SK-N-SH (cell line): ENCODE measurements around the gene RSAD2. TPM values are rescaled to one million over a fixed set of nuclear protein-coding genes. Genes with fewer than 3 reads are reported as not detected.

Source experiments
- CTCF ChIA-PET: fragments of 300-600, 350-600 bp; formaldehyde crosslinking; extraction: SDS; loops from one replicate; lab custom pipeline; 2021; lab: Yijun Ruan, JAX
- POLR2A ChIA-PET: fragments of 350-600 bp; sonication (Branson Sonifier 250); formaldehyde crosslinking; extraction: SDS; loops from one replicate; lab custom pipeline; 2020; ENCODE audit warnings: antibody characterized with exemption, inconsistent platforms; lab: Yijun Ruan, JAX
- DNase-seq: peaks from one replicate; pipeline ENCODE4 v3.0.0; 2012
- H2AFZ ChIP-seq: fragments of 200-600 bp; sonication (generic); 2 replicates; pipeline ENCODE4 v1.8.1; 2016; ENCODE audit warnings: antibody characterized with exemption, mild to moderate bottlenecking, low read depth
- H3F3A ChIP-seq: fragments of 200-600 bp; sonication (generic); replicated peaks from 2 replicates; pipeline ENCODE3; 2016; ENCODE audit warnings: antibody characterized with exemption, mild to moderate bottlenecking; ENCODE audit not compliant: insufficient read depth
- H3K27ac ChIP-seq, 2 experiments: fragments of 200-500 bp in 1 of 2; fragments of 200-600 bp in 1 of 2; sonication (Bioruptor generic) in 1 of 2; sonication (generic), shearing (Covaris generic) in 1 of 2; 2 replicates each; pipeline versions ENCODE4 v1.5.1 to v1.6.1; 2014 to 2016; ENCODE audit warnings: low read depth in 2 of 2, inconsistent platforms in 1 of 2, low read length in 1 of 2, mild to moderate bottlenecking in 1 of 2, mixed read lengths in 1 of 2
- H3K27me3 ChIP-seq: fragments of 200-600 bp; sonication (generic), shearing (Covaris generic); 2 replicates; pipeline ENCODE4 v1.6.1; 2016; ENCODE audit warnings: mixed run types; ENCODE audit not compliant: insufficient read depth
- H3K36me3 ChIP-seq, 2 experiments: fragments of 200-500 bp in 1 of 2; fragments of 200-600 bp in 1 of 2; sonication (Bioruptor generic) in 1 of 2; sonication (generic) in 1 of 2; replicated peaks in 1 of 2; 2 replicates each; pipeline versions ENCODE3 to v1.5.1; 2014 to 2016; ENCODE audit warnings: low read length in 1 of 2, mild to moderate bottlenecking in 1 of 2; ENCODE audit not compliant: insufficient read depth in 2 of 2, control insufficient read depth in 1 of 2
- H3K4me1 ChIP-seq, 2 experiments: fragments of 200-500 bp in 1 of 2; fragments of 200-600 bp in 1 of 2; sonication (Bioruptor generic) in 1 of 2; sonication (generic), shearing (Covaris generic) in 1 of 2; 2 replicates each; pipeline versions ENCODE4 v1.5.1 to v1.6.1; 2014 to 2016; ENCODE audit warnings: low read depth in 1 of 2, low read length in 1 of 2, mixed run types in 1 of 2; ENCODE audit not compliant: insufficient read depth in 2 of 2, control insufficient read depth in 1 of 2
- H3K4me2 ChIP-seq: fragments of 200-600 bp; sonication (generic), shearing (Covaris generic); 2 replicates; pipeline ENCODE4 v1.6.1; 2017; ENCODE audit warnings: mixed run types
- H3K4me3 ChIP-seq, 2 experiments: fragments of 200-500 bp in 1 of 2; fragments of 200-600 bp in 1 of 2; sonication (Bioruptor generic) in 1 of 2; sonication (generic), shearing (Covaris generic) in 1 of 2; 2 replicates each; pipeline versions ENCODE4 v1.5.1 to v1.8.1; 2014 to 2016; ENCODE audit warnings: low read depth in 2 of 2, inconsistent platforms in 1 of 2, low read length in 1 of 2, mild to moderate bottlenecking in 1 of 2, mixed read lengths in 1 of 2, moderate library complexity in 1 of 2
- H3K79me2 ChIP-seq: fragments of 200-600 bp; sonication (generic); 2 replicates; pipeline ENCODE4 v1.8.1; 2017; ENCODE audit warnings: mild to moderate bottlenecking; ENCODE audit not compliant: insufficient read depth
- H3K9ac ChIP-seq: fragments of 200-600 bp; sonication (generic); 2 replicates; pipeline ENCODE4 v1.6.1; 2017; ENCODE audit warnings: mixed run types
- H3K9me2 ChIP-seq: fragments of 200-600 bp; sonication (generic); 2 replicates; pipeline ENCODE4 v1.6.1; 2017; ENCODE audit warnings: mixed run types
- H3K9me3 ChIP-seq: fragments of 200-600 bp; sonication (generic); 2 replicates; pipeline ENCODE4 v1.6.1; 2017; ENCODE audit warnings: mixed run types, mild to moderate bottlenecking, moderate library complexity
- H4K20me1 ChIP-seq: fragments of 200-600 bp; sonication (generic); 2 replicates; pipeline ENCODE4 v1.6.1; 2017; ENCODE audit warnings: mild to moderate bottlenecking, mixed run types; ENCODE audit not compliant: insufficient read depth
- FOSL2 ChIP-seq: IDR thresholded peaks from 2 replicates; pipeline ENCODE4 v1.4.0; 2012; ENCODE audit warnings: low read depth, mild to moderate bottlenecking, moderate library complexity, borderline replicate concordance
- GATA2 ChIP-seq: sonication (generic); formaldehyde crosslinking; IDR thresholded peaks from 2 replicates; pipeline ENCODE4 v1.5.0; 2020; ENCODE audit warnings: mild to moderate bottlenecking, missing genetic modification reagents
- JUND ChIP-seq: IDR thresholded peaks from 2 replicates; pipeline ENCODE4 v1.4.0; 2012
- MXI1 ChIP-seq: IDR thresholded peaks from 2 replicates; pipeline ENCODE4 v1.6.1; 2012; ENCODE audit warnings: mild to moderate bottlenecking, low read depth, low read length, improper control_type of control experiment
- NFIC ChIP-seq: IDR thresholded peaks from 2 replicates; pipeline ENCODE4 v1.4.0; 2012; ENCODE audit warnings: borderline replicate concordance
- POLR2AphosphoS5 ChIP-seq: IDR thresholded peaks from 2 replicates; pipeline ENCODE4 v1.6.1; 2012; ENCODE audit warnings: low read depth, low read length
- RCOR1 ChIP-seq: fragments of 150-350 bp; IDR thresholded peaks from 2 replicates; pipeline ENCODE4 v1.6.1; 2017; ENCODE audit warnings: antibody characterized with exemption, low read length
- SIN3A ChIP-seq: IDR thresholded peaks from 2 replicates; pipeline ENCODE4 v1.6.1; 2012; ENCODE audit warnings: low read depth, mild to moderate bottlenecking, low read length, moderate library complexity, borderline replicate concordance
- SMC3 ChIP-seq: IDR thresholded peaks from 2 replicates; pipeline ENCODE4 v1.6.1; 2012; ENCODE audit warnings: low read depth, low read length, improper control_type of control experiment
- TAF1 ChIP-seq: IDR thresholded peaks from 2 replicates; pipeline ENCODE4 v1.6.1; 2012; ENCODE audit warnings: low read depth, mild to moderate bottlenecking, low read length, moderate library complexity, borderline replicate concordance
- YY1 ChIP-seq: IDR thresholded peaks from 2 replicates; pipeline ENCODE4 v1.4.0; 2012; ENCODE audit warnings: low read depth, mild to moderate bottlenecking
- WGBS: methylation state at CpG from one replicate; pipeline ENCODE4 v1.1.6; 2017; ENCODE audit warnings: low lambda C conversion rate; 5-methylcytosine and 5-hydroxymethylcytosine counted together
- polyA plus RNA-seq, 3 experiments: library from polyadenylated mRNA; depleted of rRNA; stranded (reverse); fragments of >200 nt; gene quantifications; 2 replicates each; pipeline ENCODE4 v1.2.3, GENCODE V29; 2012
- TF ChIP-seq, protein P1 (sequence below): IDR thresholded peaks from 2 replicates; pipeline ENCODE4 v1.4.0; 2012; ENCODE audit warnings: low read depth, borderline replicate concordance
- TF ChIP-seq, protein P2 (sequence below): fragments of 200-600 bp; sonication (generic); IDR thresholded peaks from 2 replicates; pipeline ENCODE4 v1.6.1; 2017; ENCODE audit warnings: antibody characterized with exemption, mild to moderate bottlenecking, moderate library complexity

The RSAD2 gene
- polyA plus RNA-seq, 1 of the 3 experiments (the other 2 are of a cell fraction): 0.35 TPM

DNA sequence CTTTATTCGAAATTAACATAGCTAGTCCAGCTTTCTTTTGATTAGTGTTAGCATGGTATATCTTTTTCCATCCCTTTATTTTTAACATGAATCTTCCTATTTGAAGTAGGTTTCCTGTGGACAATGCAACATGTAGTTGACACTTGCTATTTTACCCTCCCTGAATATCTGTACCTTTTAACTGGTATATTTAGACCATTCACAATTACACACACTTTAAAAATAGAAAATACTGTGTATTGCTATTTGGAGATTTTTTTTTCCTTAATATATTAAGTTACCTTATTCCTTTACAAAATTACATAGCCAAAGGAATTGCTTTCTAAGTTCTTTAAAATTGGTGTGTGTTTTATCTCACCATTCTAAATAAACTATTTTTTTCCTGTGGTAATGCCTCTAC, 54.6 kb downstream of the RSAD2 start (continued):
- TF ChIP-seq SIN3A (no peak), JUND (no peak), YY1 (no peak), SMC3 (no peak)
- TF ChIP-seq, protein P1, sequence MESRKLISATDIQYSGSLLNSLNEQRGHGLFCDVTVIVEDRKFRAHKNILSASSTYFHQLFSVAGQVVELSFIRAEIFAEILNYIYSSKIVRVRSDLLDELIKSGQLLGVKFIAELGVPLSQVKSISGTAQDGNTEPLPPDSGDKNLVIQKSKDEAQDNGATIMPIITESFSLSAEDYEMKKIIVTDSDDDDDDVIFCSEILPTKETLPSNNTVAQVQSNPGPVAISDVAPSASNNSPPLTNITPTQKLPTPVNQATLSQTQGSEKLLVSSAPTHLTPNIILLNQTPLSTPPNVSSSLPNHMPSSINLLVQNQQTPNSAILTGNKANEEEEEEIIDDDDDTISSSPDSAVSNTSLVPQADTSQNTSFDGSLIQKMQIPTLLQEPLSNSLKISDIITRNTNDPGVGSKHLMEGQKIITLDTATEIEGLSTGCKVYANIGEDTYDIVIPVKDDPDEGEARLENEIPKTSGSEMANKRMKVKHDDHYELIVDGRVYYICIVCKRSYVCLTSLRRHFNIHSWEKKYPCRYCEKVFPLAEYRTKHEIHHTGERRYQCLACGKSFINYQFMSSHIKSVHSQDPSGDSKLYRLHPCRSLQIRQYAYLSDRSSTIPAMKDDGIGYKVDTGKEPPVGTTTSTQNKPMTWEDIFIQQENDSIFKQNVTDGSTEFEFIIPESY: no peak

DNA sequence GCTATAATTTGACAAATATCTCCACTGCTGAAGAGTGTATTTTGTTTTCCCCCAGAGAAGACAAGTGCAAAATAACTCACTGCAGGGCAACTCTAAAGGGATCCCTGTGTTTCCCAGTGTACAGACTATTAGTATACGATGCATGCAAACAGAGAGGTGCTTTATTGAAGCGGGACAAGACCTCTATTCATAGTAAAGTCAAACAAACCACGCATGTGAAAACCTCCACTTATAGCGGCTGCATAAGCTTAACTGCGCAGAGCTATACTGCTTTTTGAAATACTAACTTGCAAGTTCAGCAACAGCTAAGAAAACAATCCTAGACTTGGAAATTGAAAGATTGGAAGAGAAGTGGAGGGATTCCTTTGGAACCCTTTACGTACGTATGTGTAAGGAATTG, 55.3 kb downstream of the RSAD2 start:
- Histone ChIP-seq H4K20me1 (peaks cover 23% of the 10 kb centered on the region), H3K27me3 (no peaks in the 10 kb centered on the region), H3K4me1 (peaks cover 0 to 35% of the 10 kb centered on the region in 2 experiments; a peak in 2 of 4 replicates), H3K79me2 (peaks cover 72% of the 10 kb centered on the region), H2AFZ (no peak overlapping the region), H3K9ac (no peak overlapping the region), H3F3A (no peaks in the 10 kb centered on the region), H3K27ac (no peak overlapping the region), H3K9me3 (no peaks in the 10 kb centered on the region), H3K36me3 (no peaks in the 10 kb centered on the region), H3K4me3 (no peak overlapping the region), H3K4me2 (no peak overlapping the region), H3K9me2 (no peaks in the 10 kb centered on the region)
- DNase-seq: no peak
- POLR2A ChIA-PET: no interaction called here
- no peak for TF ChIP-seq TAF1
- no peak for TF ChIP-seq RCOR1
- TF ChIP-seq POLR2AphosphoS5: no peak
- no peak for TF ChIP-seq FOSL2
- TF ChIP-seq MXI1: no peak
- TF ChIP-seq, protein P1: no peak
- TF ChIP-seq GATA2: no peak
- TF ChIP-seq NFIC: no peak
- TF ChIP-seq, protein P2, sequence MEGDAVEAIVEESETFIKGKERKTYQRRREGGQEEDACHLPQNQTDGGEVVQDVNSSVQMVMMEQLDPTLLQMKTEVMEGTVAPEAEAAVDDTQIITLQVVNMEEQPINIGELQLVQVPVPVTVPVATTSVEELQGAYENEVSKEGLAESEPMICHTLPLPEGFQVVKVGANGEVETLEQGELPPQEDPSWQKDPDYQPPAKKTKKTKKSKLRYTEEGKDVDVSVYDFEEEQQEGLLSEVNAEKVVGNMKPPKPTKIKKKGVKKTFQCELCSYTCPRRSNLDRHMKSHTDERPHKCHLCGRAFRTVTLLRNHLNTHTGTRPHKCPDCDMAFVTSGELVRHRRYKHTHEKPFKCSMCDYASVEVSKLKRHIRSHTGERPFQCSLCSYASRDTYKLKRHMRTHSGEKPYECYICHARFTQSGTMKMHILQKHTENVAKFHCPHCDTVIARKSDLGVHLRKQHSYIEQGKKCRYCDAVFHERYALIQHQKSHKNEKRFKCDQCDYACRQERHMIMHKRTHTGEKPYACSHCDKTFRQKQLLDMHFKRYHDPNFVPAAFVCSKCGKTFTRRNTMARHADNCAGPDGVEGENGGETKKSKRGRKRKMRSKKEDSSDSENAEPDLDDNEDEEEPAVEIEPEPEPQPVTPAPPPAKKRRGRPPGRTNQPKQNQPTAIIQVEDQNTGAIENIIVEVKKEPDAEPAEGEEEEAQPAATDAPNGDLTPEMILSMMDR: no peak
- WGBS: 94% methylated on average over 7 of the region's 7 CpGs
- CTCF ChIA-PET: interaction anchor here (1.0 to 25.9 kb wide), 9 partner anchors 8 to 83 kb away, joined by 3 to 437 read pairs (median 4); partner anchors contain the start of gene RNF144A
